Endodermal cell (in vitro differentiated cells): Measurements from ENCODE around the gene USP47. TPM values are rescaled to one million over a fixed set of nuclear protein-coding genes. Genes with fewer than 3 reads are reported as not detected.
A peak's percentile ranks its signal among the peaks of the same experiment; 100 is the strongest.

Experiments used
- DNase-seq: peaks from one replicate; pipeline ENCODE4 v3.0.0-alpha.2; 2017
- H3K27ac ChIP-seq: 2 replicates; pipeline ENCODE4 v1.5.1; 2013; ENCODE audit warnings: mild to moderate bottlenecking, low read depth, low read length, moderate library complexity
- H3K27me3 ChIP-seq: 2 replicates; pipeline ENCODE4 v1.6.1; 2013; ENCODE audit warnings: mild to moderate bottlenecking, low read length, moderate library complexity; ENCODE audit not compliant: insufficient read depth, control insufficient read depth, poor library complexity, severe bottlenecking
- H3K36me3 ChIP-seq: 2 replicates; pipeline ENCODE4 v1.7.0; 2013; ENCODE audit warnings: mild to moderate bottlenecking, low read length, moderate library complexity; ENCODE audit not compliant: control insufficient read depth, insufficient read depth
- H3K4me1 ChIP-seq: one replicate; pipeline ENCODE4 v1.7.0; 2013; ENCODE audit warnings: low read length; ENCODE audit not compliant: control insufficient read depth, insufficient read depth
- H3K4me3 ChIP-seq: 2 replicates; pipeline ENCODE4 v1.5.1; 2013; ENCODE audit warnings: mild to moderate bottlenecking, low read length, moderate library complexity
- H3K9ac ChIP-seq: 2 replicates; pipeline ENCODE4 v1.6.1; 2013; ENCODE audit warnings: mild to moderate bottlenecking, low read length, moderate library complexity; ENCODE audit not compliant: poor library complexity, severe bottlenecking; ENCODE audit errors: extremely low read depth
- H3K9me3 ChIP-seq: 2 replicates; pipeline ENCODE4 v1.6.1; 2013; ENCODE audit warnings: mild to moderate bottlenecking, low read length, moderate library complexity; ENCODE audit not compliant: control insufficient read depth
- H3K27ac Mint-ChIP-seq: 2 replicates; pipeline ENCODE4 v1.8.0; 2020; ENCODE audit warnings: mixed read lengths
- H3K27me3 Mint-ChIP-seq: 2 replicates; pipeline ENCODE4 v1.8.0; 2021; ENCODE audit warnings: mild to moderate bottlenecking, mixed read lengths; ENCODE audit not compliant: insufficient read depth
- H3K36me3 Mint-ChIP-seq: 2 replicates; pipeline ENCODE4 v1.8.0; 2020; ENCODE audit warnings: low read depth, mixed read lengths
- H3K4me1 Mint-ChIP-seq: 2 replicates; pipeline ENCODE4 v1.8.0; 2020; ENCODE audit warnings: mixed read lengths
- H3K4me3 Mint-ChIP-seq: 2 replicates; pipeline ENCODE4 v1.8.0; 2020; ENCODE audit warnings: mild to moderate bottlenecking, moderate library complexity, mixed read lengths
- H3K9me3 Mint-ChIP-seq: 2 replicates; pipeline ENCODE4 v1.8.0; 2020; ENCODE audit warnings: mild to moderate bottlenecking, mixed read lengths
- WGBS, 2 experiments: methylation state at CpG; one replicate each; pipeline versions ENCODE4 v1.1.5 to v1.1.7; 2013; ENCODE audit warnings: missing lambda C conversion rate in 2 of 2, mixed read lengths in 1 of 2; ENCODE audit not compliant: insufficient coverage in 1 of 2, insufficient read length in 1 of 2; 5-methylcytosine and 5-hydroxymethylcytosine counted together
- total RNA-seq, 2 donors: library from RNA; stranded (reverse); fragmentation: NEBNext Ultra II Directional in 1 of 2; extraction: Animal tissue kit (Norgen Biotek cat#: 25700) in 1 of 2; gene quantifications; 2 replicates in 1 of 2; 3 replicates in 1 of 2; pipeline ENCODE4 v1.2.1, GENCODE V29; 2021
- TF ChIP-seq, protein P1 (sequence below): fragments of 200-600 bp; sonication (generic); conservative IDR thresholded peaks from 2 replicates; pipeline ENCODE4 v1.5.0; 2021; ENCODE audit warnings: antibody characterized with exemption, mild to moderate bottlenecking

The USP47 gene
- total RNA-seq, 2 donors from 2014 or later: 26.3 to 26.9 TPM

DNA sequence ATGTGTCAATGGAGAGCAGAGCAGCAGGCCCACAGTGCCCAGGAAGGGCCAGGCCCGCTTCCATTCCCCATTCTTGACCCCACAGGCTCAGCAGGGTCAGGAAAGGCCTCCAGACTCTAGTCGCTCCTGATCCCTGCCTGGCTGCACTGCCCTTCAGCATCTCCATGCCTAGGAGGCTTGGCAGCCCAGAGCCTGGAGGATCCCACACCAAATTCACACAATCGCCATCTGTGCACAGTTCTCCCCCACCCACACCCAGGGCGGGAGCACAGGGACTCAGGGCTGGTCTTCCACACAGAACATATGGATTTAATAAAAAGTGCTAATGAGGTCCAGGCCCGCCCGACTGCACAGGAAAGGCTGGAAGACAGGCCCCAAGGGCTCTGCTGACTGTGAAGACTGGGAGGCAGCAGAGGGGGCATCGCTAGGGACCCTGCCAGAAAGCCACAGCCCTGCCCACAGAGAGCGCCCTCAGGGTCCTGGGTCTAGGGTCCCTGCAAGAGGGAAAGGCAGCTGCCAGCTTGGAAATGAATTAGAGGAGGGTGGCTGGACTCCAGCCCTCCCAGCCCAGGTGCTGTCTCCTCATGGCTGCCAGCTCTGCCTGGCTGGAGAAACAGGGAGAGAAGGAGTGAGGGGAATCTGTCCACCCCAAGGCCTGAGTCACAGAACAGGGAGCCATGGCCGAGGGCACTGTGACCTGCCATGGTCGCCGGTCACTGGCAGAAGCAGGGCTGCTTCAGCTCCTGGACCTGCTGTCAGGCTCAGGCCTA lies 126.9 kb downstream of the USP47 start:
- H3K36me3 ChIP-seq: peaks cover 3% of the 10 kb centered on the region
- peaks cover 22% of the 10 kb centered on the region for H3K36me3 Mint-ChIP-seq
- no peak overlapping the region for H3K4me3 Mint-ChIP-seq
- H3K9me3 ChIP-seq: no peaks in the 10 kb centered on the region
- H3K9ac ChIP-seq: no peak overlapping the region
- H3K4me1 Mint-ChIP-seq: peaks cover 8% of the 10 kb centered on the region
- peaks cover under 1% of the 10 kb centered on the region for H3K4me1 ChIP-seq
- TF ChIP-seq, protein P1, sequence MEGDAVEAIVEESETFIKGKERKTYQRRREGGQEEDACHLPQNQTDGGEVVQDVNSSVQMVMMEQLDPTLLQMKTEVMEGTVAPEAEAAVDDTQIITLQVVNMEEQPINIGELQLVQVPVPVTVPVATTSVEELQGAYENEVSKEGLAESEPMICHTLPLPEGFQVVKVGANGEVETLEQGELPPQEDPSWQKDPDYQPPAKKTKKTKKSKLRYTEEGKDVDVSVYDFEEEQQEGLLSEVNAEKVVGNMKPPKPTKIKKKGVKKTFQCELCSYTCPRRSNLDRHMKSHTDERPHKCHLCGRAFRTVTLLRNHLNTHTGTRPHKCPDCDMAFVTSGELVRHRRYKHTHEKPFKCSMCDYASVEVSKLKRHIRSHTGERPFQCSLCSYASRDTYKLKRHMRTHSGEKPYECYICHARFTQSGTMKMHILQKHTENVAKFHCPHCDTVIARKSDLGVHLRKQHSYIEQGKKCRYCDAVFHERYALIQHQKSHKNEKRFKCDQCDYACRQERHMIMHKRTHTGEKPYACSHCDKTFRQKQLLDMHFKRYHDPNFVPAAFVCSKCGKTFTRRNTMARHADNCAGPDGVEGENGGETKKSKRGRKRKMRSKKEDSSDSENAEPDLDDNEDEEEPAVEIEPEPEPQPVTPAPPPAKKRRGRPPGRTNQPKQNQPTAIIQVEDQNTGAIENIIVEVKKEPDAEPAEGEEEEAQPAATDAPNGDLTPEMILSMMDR: no peak
- no peaks in the 10 kb centered on the region for H3K27me3 Mint-ChIP-seq
- H3K4me3 ChIP-seq: no peak overlapping the region
- peak; percentile 42 for DNase-seq
- no peak overlapping the region for H3K27ac ChIP-seq
- WGBS, 2 experiments: 87 to 88% methylated on average over 3 to 11 of the region's 11 CpGs
- no peak overlapping the region for H3K27ac Mint-ChIP-seq
- H3K27me3 ChIP-seq: no peaks in the 10 kb centered on the region
- no peaks in the 10 kb centered on the region for H3K9me3 Mint-ChIP-seq

DNA sequence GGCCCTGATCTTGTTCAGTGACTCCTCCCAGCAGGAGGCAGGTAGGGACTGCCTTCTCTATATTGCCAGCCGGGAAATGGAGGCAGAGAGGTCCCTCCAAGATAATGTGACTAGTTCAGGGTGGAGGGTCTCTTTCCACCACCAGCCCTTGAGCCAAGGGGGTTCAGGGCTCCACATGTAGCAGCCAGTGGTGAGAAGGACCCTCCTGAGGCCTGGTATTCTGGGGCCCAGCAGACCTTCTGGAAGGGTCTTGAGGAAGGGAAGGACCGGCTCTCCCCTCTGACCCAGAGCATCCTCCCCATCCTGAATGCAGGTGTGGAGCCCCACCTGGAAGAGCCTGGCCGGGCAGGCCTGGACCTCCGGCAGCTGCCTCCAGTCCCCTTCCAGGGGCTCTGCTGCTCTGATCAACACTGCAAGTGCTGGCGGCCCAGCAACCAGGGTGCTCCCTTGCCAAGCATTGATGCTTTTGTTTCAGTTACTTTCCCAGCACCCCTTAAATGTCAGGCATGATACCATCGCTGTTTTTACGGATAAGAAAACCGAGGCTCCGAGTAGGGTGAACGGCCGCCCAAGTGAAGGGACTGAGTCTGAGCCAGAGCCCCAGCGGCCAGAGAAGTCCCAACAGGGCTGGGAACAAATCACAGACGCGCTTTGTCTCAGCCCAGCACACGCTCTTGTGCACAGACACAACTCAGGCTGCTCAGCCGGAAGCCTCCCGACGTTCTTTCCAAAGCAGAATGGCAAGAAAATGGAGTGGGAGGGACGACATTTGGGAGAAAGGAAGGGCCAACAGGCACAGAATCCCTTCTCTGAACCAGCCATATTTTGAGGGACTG lies 127.8 kb downstream of the USP47 start:
- no peaks in the 10 kb centered on the region for H3K4me1 ChIP-seq
- H3K4me1 Mint-ChIP-seq: peaks cover 3% of the 10 kb centered on the region
- TF ChIP-seq, protein P1: no peak
- no peaks in the 10 kb centered on the region for H3K9me3 ChIP-seq
- H3K36me3 ChIP-seq: no peaks in the 10 kb centered on the region
- H3K36me3 Mint-ChIP-seq: peaks cover 13% of the 10 kb centered on the region
- no peak overlapping the region for H3K4me3 ChIP-seq
- H3K27me3 ChIP-seq: no peaks in the 10 kb centered on the region
- no peaks in the 10 kb centered on the region for H3K27me3 Mint-ChIP-seq
- no peak for DNase-seq
- peak overlapping the region; percentile 47 for H3K27ac ChIP-seq
- 93 to 95% methylated on average over 16 to 19 of the region's 19 CpGs for WGBS, 2 experiments
- no peak overlapping the region for H3K9ac ChIP-seq
- no peak overlapping the region for H3K27ac Mint-ChIP-seq
- H3K9me3 Mint-ChIP-seq: no peaks in the 10 kb centered on the region
- no peak overlapping the region for H3K4me3 Mint-ChIP-seq

DNA sequence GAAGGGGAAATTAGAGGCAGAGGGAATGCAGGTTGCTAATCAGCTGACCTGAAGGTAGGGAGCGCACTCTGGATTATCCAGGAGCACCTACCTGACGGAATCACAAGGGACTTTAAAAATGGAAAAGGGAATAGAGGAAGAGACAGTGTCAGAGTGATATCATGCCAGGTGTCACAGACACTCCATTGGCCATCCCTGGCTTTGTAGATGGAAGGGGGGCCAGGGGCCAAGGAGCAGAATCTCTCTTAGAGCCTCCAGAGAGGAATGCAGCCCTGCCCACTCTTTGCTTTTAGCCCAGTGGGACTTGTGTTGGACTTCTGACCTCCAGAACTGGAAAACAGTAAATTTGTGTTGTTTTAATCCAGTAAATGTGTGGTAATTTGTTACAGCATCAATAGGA lies 128.8 kb downstream of the USP47 start:
- no peak overlapping the region for H3K27ac Mint-ChIP-seq
- TF ChIP-seq, protein P1: no peak
- Histone ChIP-seq H3K4me1 (no peaks in the 10 kb centered on the region), H3K27ac (no peak overlapping the region), H3K36me3 (no peaks in the 10 kb centered on the region), H3K27me3 (no peaks in the 10 kb centered on the region), H3K9ac (no peak overlapping the region), H3K9me3 (no peaks in the 10 kb centered on the region), H3K4me3 (no peak overlapping the region)
- no peaks in the 10 kb centered on the region for H3K27me3 Mint-ChIP-seq
- peaks cover 10% of the 10 kb centered on the region for H3K36me3 Mint-ChIP-seq
- no peak overlapping the region for H3K4me3 Mint-ChIP-seq
- no peaks in the 10 kb centered on the region for H3K9me3 Mint-ChIP-seq
- peak; percentile 40 for DNase-seq
- WGBS, 2 experiments: 95% methylated on average over 2 of the region's 2 CpGs; no CpG with 5 or more reads in 1 of the 2 experiments
- H3K4me1 Mint-ChIP-seq: peaks cover 3% of the 10 kb centered on the region
